ENCODE data around the gene UBC. TPM values are rescaled to one million over a fixed set of nuclear protein-coding genes. Genes with fewer than 3 reads are reported as not detected.
A peak's percentile ranks its signal among the peaks of the same experiment; 100 is the strongest.

The UBC gene
- total and polyA plus RNA-seq, 2 of the 4 experiments (the other 2 are of a cell fraction): 2,042 to 4,320 TPM

DNA sequence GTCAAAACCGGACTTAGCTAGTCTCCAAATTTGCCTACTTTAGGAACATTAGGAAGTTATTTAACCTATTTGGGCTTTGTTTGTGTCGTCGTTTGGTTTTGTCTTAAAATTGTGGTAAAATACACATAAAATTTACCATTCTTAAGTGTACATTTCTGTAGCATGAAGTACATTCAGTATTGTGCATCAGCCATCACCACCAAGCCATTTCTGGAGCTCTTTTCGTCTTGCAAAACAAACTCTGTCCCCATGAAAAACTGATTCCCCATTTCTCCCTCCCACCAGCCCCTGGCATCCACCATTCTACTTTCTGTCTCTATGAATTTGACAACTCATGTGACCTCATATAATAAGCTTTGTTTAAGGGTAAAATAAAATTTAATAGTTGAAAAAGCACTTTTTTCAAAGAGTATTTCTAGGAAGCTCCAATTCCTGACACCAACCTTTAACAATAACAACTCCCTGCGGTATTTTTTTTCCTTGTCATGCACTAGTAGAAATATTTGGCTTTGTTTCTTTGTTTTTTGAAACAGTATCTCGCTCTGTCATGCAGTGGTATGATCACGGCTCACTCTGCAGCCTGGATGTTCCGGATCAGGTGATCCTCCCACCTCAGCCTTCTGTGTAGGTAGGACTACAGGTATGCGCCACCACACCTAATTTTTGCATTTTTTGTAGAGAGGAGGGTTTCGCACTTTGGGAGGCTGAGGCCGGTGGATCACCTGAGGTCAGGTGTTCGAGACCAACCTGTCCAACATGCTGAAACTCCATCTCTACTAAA lies 3.6 kb upstream of the UBC start:
- H4K5ac ChIP-seq (ENCODE audit: low read depth, low read length): peak overlapping the region; percentile 79
- H3K36me3 ChIP-seq (ENCODE audit: control insufficient read depth, insufficient read depth, low read length): peaks cover 7% of the 10 kb centered on the region
- dilution Hi-C loops (cut with HindIII; ENCODE audit: low sequenced_read_pairs, unreplicated experiment) (no loop called here), in situ Hi-C loops (cut with MboI; ENCODE audit: low sequenced_read_pairs) (no loop called here), intact Hi-C loops (cut with micrococcal nuclease) (no loop called here)
- peak overlapping the region; percentile 72 for H3K9ac ChIP-seq (ENCODE audit: low read depth, low read length)
- H4K8ac ChIP-seq (ENCODE audit: low read depth in 2 of 2, low read length in 2 of 2): peak overlapping the region; percentile 55 to 92
- peak overlapping the region; percentile 84 for H3K18ac ChIP-seq (ENCODE audit: low read depth, low read length)
- no peaks in the 10 kb centered on the region for H3K27me3 ChIP-seq (ENCODE audit: control insufficient read depth, insufficient read depth, low read length)
- no TSS peak for BruUV-seq (replicated peaks)
- H2AK5ac ChIP-seq (ENCODE audit: low read depth, low read length): peak overlapping the region; percentile 91
- H3K23ac ChIP-seq (ENCODE audit: low read depth, low read length): peak overlapping the region; percentile 92
- H3K27ac ChIP-seq (ENCODE audit: insufficient read depth, low read length): peak overlapping the region; percentile 88
- peaks cover 17% of the 10 kb centered on the region for H4K20me1 ChIP-seq (ENCODE audit: insufficient read depth, low read length)
- POLR2A ChIA-PET (ENCODE audit: unreplicated experiment): interaction anchor here (0.6 to 1.2 kb wide), 2 partner anchors 20 to 263 kb away, joined by 4 to 5 read pairs; no protein-coding TSS in a partner anchor
- H3K14ac ChIP-seq (replicated peaks; ENCODE audit: low read depth, low read length): peak overlapping the region; percentile 87
- H2BK120ac ChIP-seq (ENCODE audit: low read depth, low read length): peak overlapping the region; percentile 100
- peak overlapping the region; percentile 92 for H3K4ac ChIP-seq (ENCODE audit: low read depth, low read length)
- DNase-seq: peak; percentile 21
- H3K4me1 ChIP-seq (ENCODE audit: control insufficient read depth, insufficient read depth, low read length): peaks cover 11% of the 10 kb centered on the region
- peak overlapping the region; percentile 76 for H2BK15ac ChIP-seq (ENCODE audit: low read depth, low read length)
- peak overlapping the region; percentile 46 for H2AFZ ChIP-seq (replicated peaks; ENCODE audit: low read length, poor library complexity)
- H3K56ac ChIP-seq (ENCODE audit: extremely low read depth, insufficient read depth, low read length): peak overlapping the region; percentile 98
- peak overlapping the region; percentile 79 for H2BK20ac ChIP-seq (ENCODE audit: low read depth, low read length)
- peak overlapping the region; percentile 84 for H4K91ac ChIP-seq (ENCODE audit: insufficient read depth, low read depth, low read length)
- H3K4me2 ChIP-seq (ENCODE audit: low read depth, low read length): peak overlapping the region; percentile 83
- H2BK5ac ChIP-seq (ENCODE audit: low read depth, low read length, poor library complexity, severe bottlenecking): peak overlapping the region; percentile 99
- H3K4me3 ChIP-seq (ENCODE audit: insufficient read depth, low read depth, low read length): peak overlapping the region; percentile 40; the same call in 1 of the 2 replicates
- H3K9me3 ChIP-seq (ENCODE audit: control insufficient read depth, insufficient read depth, low read length): no peaks in the 10 kb centered on the region
- CTCF ChIA-PET: interaction anchor here (0.6 to 3.9 kb wide), 3 partner anchors 11 to 895 kb away, joined by 3 to 25 read pairs (median 3); no protein-coding TSS in a partner anchor
- ATAC-seq (ENCODE audit: low read depth): no peak
- H2AK9ac ChIP-seq (replicated peaks; ENCODE audit: low read depth, low read length, poor library complexity): peak overlapping the region; percentile 79
- H3K79me1 ChIP-seq (ENCODE audit: low read depth in 1 of 2, low read length in 2 of 2): peaks cover 0 to 28% of the 10 kb centered on the region in 2 experiments; a peak in 2 of 4 replicates
- no CpG with 5 or more reads among the region's 12 CpGs for WGBS, 2 experiments (ENCODE audit: extremely low coverage in 2 of 2, insufficient read length in 1 of 2)
- H3K9me1 ChIP-seq (ENCODE audit: insufficient read depth, low read length): peaks cover 14% of the 10 kb centered on the region
- TF ChIP-seq MAFK (IDR thresholded peaks at IDR 0.05; ENCODE audit: low read depth, low read length) (no peak), FOS (IDR thresholded peaks at IDR 0.05; ENCODE audit: low read depth, low read length) (no peak), RAD21 (IDR thresholded peaks at IDR 0.05; ENCODE audit: low read length) (no peak), RCOR1 (IDR thresholded peaks at IDR 0.05; ENCODE audit: insufficient replicate concordance, low read length) (no peak), CEBPB (IDR thresholded peaks at IDR 0.05; ENCODE audit: low read depth, low read length) (no peak), MXI1 (IDR thresholded peaks at IDR 0.05; ENCODE audit: borderline replicate concordance, low read depth, low read length) (no peak), BHLHE40 (IDR thresholded peaks at IDR 0.05; ENCODE audit: low read depth, low read length) (no peak), POLR2A (IDR thresholded peaks at IDR 0.05; ENCODE audit: low read depth, low read length) (no peak), RFX5 (IDR thresholded peaks at IDR 0.05; ENCODE audit: low read depth, low read length) (no peak), MAZ (IDR thresholded peaks at IDR 0.05; ENCODE audit: borderline replicate concordance, low read depth, low read length) (no peak), SMC3 (IDR thresholded peaks at IDR 0.05; ENCODE audit: low read depth, low read length) (no peak)
- TF ChIP-seq, protein P1, sequence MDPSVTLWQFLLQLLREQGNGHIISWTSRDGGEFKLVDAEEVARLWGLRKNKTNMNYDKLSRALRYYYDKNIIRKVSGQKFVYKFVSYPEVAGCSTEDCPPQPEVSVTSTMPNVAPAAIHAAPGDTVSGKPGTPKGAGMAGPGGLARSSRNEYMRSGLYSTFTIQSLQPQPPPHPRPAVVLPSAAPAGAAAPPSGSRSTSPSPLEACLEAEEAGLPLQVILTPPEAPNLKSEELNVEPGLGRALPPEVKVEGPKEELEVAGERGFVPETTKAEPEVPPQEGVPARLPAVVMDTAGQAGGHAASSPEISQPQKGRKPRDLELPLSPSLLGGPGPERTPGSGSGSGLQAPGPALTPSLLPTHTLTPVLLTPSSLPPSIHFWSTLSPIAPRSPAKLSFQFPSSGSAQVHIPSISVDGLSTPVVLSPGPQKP (IDR thresholded peaks at IDR 0.05; ENCODE audit: borderline replicate concordance, low read depth, low read length): no peak
- TF ChIP-seq, protein P2, sequence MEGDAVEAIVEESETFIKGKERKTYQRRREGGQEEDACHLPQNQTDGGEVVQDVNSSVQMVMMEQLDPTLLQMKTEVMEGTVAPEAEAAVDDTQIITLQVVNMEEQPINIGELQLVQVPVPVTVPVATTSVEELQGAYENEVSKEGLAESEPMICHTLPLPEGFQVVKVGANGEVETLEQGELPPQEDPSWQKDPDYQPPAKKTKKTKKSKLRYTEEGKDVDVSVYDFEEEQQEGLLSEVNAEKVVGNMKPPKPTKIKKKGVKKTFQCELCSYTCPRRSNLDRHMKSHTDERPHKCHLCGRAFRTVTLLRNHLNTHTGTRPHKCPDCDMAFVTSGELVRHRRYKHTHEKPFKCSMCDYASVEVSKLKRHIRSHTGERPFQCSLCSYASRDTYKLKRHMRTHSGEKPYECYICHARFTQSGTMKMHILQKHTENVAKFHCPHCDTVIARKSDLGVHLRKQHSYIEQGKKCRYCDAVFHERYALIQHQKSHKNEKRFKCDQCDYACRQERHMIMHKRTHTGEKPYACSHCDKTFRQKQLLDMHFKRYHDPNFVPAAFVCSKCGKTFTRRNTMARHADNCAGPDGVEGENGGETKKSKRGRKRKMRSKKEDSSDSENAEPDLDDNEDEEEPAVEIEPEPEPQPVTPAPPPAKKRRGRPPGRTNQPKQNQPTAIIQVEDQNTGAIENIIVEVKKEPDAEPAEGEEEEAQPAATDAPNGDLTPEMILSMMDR (conservative IDR thresholded peaks at IDR 0.05; ENCODE audit: low read depth, low read length): no peak
- TF ChIP-seq, protein P3, sequence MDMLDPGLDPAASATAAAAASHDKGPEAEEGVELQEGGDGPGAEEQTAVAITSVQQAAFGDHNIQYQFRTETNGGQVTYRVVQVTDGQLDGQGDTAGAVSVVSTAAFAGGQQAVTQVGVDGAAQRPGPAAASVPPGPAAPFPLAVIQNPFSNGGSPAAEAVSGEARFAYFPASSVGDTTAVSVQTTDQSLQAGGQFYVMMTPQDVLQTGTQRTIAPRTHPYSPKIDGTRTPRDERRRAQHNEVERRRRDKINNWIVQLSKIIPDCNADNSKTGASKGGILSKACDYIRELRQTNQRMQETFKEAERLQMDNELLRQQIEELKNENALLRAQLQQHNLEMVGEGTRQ (IDR thresholded peaks at IDR 0.05; ENCODE audit: low read depth, low read length): no peak
